Ishikawa (cell line): ENCODE results near the gene ARAP1.
A peak's percentile ranks its signal among the peaks of the same experiment; 100 is the strongest.

Experiments
- CEBPB ChIP-seq: IDR thresholded peaks from 2 replicates; pipeline ENCODE4 v1.6.1; 2012
- CREB1 ChIP-seq: IDR thresholded peaks from 2 replicates; pipeline ENCODE4 v1.6.1; 2012; ENCODE audit warnings: low read depth
- EGR1 ChIP-seq: IDR thresholded peaks from 2 replicates; pipeline ENCODE4 v1.6.1; 2012
- EP300 ChIP-seq: IDR thresholded peaks from 2 replicates; pipeline ENCODE4 v1.6.1; 2012; ENCODE audit warnings: borderline replicate concordance
- FOXM1 ChIP-seq: IDR thresholded peaks from 2 replicates; pipeline ENCODE4 v1.6.1; 2012; ENCODE audit warnings: low read depth, borderline replicate concordance
- MAX ChIP-seq: IDR thresholded peaks from 2 replicates; pipeline ENCODE4 v1.6.1; 2012
- NFIC ChIP-seq: IDR thresholded peaks from 2 replicates; pipeline ENCODE4 v1.6.1; 2012
- RAD21 ChIP-seq: IDR thresholded peaks from 2 replicates; pipeline ENCODE4 v1.6.1; 2012; ENCODE audit warnings: low read depth
- REST ChIP-seq: IDR thresholded peaks from 2 replicates; pipeline ENCODE4 v1.6.1; 2012; ENCODE audit warnings: low read depth, mild to moderate bottlenecking
- TAF1 ChIP-seq: IDR thresholded peaks from 2 replicates; pipeline ENCODE4 v1.6.1; 2012; ENCODE audit warnings: low read depth, mild to moderate bottlenecking
- TCF12 ChIP-seq: IDR thresholded peaks from 2 replicates; pipeline ENCODE4 v1.6.1; 2012; ENCODE audit warnings: low read depth
- TEAD4 ChIP-seq: IDR thresholded peaks from 2 replicates; pipeline ENCODE4 v1.6.1; 2012
- USF1 ChIP-seq: IDR thresholded peaks from 2 replicates; pipeline ENCODE4 v1.6.1; 2012
- YY1 ChIP-seq: IDR thresholded peaks from 2 replicates; pipeline ENCODE4 v1.6.1; 2012; ENCODE audit warnings: low read depth
- ZBTB7A ChIP-seq: IDR thresholded peaks from 2 replicates; pipeline ENCODE4 v1.6.1; 2012; ENCODE audit warnings: low read depth

ARAP1 gene

GRCh38 chr11:72686639-72687220 lies 65.5 kb downstream of the ARAP1 start:
- no peak for TF ChIP-seq TEAD4

GRCh38 chr11:72685560-72686480 lies 66.4 kb downstream of the ARAP1 start:
- TF ChIP-seq RAD21 (no peak), EP300 (no peak), YY1 (no peak), USF1 (no peak), CEBPB (no peak), NFIC (no peak), MAX (no peak), REST (no peak), TCF12 (no peak), ZBTB7A (no peak), FOXM1 (no peak), CREB1 (no peak), EGR1 (no peak), TAF1 (no peak), TEAD4 (no peak)

GRCh38 chr11:72684236-72684912 lies 67.8 kb downstream of the ARAP1 start:
- TF ChIP-seq MAX (peak; percentile 26; the same call in 1 of the 2 replicates), EP300 (no peak), TEAD4 (no peak), RAD21 (peak; percentile 53), USF1 (peak; percentile 58)

GRCh38 chr11:72683782-72684200 lies 68.4 kb downstream of the ARAP1 start:
- no peak for TF ChIP-seq TAF1
- peak; percentile 79 for TF ChIP-seq RAD21

GRCh38 chr11:72682858-72683243 lies 69.4 kb downstream of the ARAP1 start:
- TF ChIP-seq MAX (no peak), FOXM1 (no peak), TAF1 (no peak), RAD21 (no peak), USF1 (no peak), REST (no peak), TEAD4 (no peak), YY1 (no peak), EP300 (no peak), ZBTB7A (no peak), TCF12 (no peak), CEBPB (no peak), CREB1 (no peak), NFIC (no peak), EGR1 (no peak)
